ENCODE results near the gene FILIP1L. TPM values are rescaled to one million over a fixed set of nuclear protein-coding genes. Genes with fewer than 3 reads are reported as not detected.

The FILIP1L gene
- total RNA-seq, 1 experiment from 2014 or later = not detected

- no peak for DNase-seq (ENCODE audit: low read depth)
Measured at GRCh38 chr3:99928771-99929744, 185.2 kb downstream of the FILIP1L start.

GRCh38 chr3:99927671-99928457, 186.4 kb downstream of the FILIP1L start:
- no peak for DNase-seq (ENCODE audit: low read depth)

GRCh38 chr3:99925584-99926230, 188.6 kb downstream of the FILIP1L start:
- DNase-seq (ENCODE audit: low read depth) = peak; percentile 82

GRCh38 chr3:99923873-99924272, 190.4 kb downstream of the FILIP1L start:
- DNase-seq (ENCODE audit: low read depth) = no peak

- DNase-seq (ENCODE audit: low read depth) = no peak
Measured at GRCh38 chr3:99921986-99922385, 192.3 kb downstream of the FILIP1L start.

GRCh38 chr3:99921377-99921695, 193.0 kb downstream of the FILIP1L start:
- DNase-seq (ENCODE audit: low read depth) = no peak

- no peak for DNase-seq (ENCODE audit: low read depth)
Measured at GRCh38 chr3:99920481-99921376, 193.6 kb downstream of the FILIP1L start.

- no peak for DNase-seq (ENCODE audit: low read depth)
Measured at GRCh38 chr3:99919694-99920093, 194.6 kb downstream of the FILIP1L start.

GRCh38 chr3:99918715-99919114, 195.6 kb downstream of the FILIP1L start:
- no peak for DNase-seq (ENCODE audit: low read depth)

- no peak for DNase-seq (ENCODE audit: low read depth)
Measured at GRCh38 chr3:99915906-99916432, 198.3 kb downstream of the FILIP1L start.

- no peak for DNase-seq (ENCODE audit: low read depth)
Measured at GRCh38 chr3:99911433-99911832, 202.9 kb downstream of the FILIP1L start.

- DNase-seq (ENCODE audit: low read depth) = no peak
Measured at GRCh38 chr3:99910752-99911290, 203.5 kb downstream of the FILIP1L start.

GRCh38 chr3:99909714-99910495, 204.4 kb downstream of the FILIP1L start:
- no peak for DNase-seq (ENCODE audit: low read depth)

- DNase-seq (ENCODE audit: low read depth) = no peak
Measured at GRCh38 chr3:99907959-99908544, 206.2 kb downstream of the FILIP1L start.

- DNase-seq (ENCODE audit: low read depth) = no peak
Measured at GRCh38 chr3:99903869-99904268, 210.4 kb downstream of the FILIP1L start.

- peak; percentile 40 for DNase-seq (ENCODE audit: low read depth)
Measured at GRCh38 chr3:99902091-99902490, 212.2 kb downstream of the FILIP1L start.

GRCh38 chr3:99901200-99901926, 212.9 kb downstream of the FILIP1L start:
- peak; percentile 79 for DNase-seq (ENCODE audit: low read depth)

GRCh38 chr3:99900248-99900647, 214.1 kb downstream of the FILIP1L start:
- DNase-seq (ENCODE audit: low read depth) = no peak

Measured in HT1080 (cell line).